ENCODE data around the gene CAPN10.

CAPN10 gene

GRCh38 chr2:240585101-240585500 is 1.4 kb upstream of the CAPN10 start:
- TF ChIP-seq CTCF (IDR thresholded peaks at IDR 0.05; ENCODE audit: low read depth, low read length, missing control alignments) = no peak
- peak overlapping the region; percentile 65 for H3K4me3 ChIP-seq (ENCODE audit: low read depth, low read length)
- in situ Hi-C loops (cut with HindIII; ENCODE audit: low sequenced_read_pairs) = no loop called here
- no peak for DNase-seq (ENCODE audit: low read depth)

GRCh38 chr2:240585681-240586197 is 795 bp upstream of the CAPN10 start:
- in situ Hi-C loops (cut with HindIII; ENCODE audit: low sequenced_read_pairs) = no loop called here
- no peak for DNase-seq (ENCODE audit: low read depth)
- no peak for TF ChIP-seq CTCF (IDR thresholded peaks at IDR 0.05; ENCODE audit: low read depth, low read length, missing control alignments)
- peak overlapping the region; percentile 65 for H3K4me3 ChIP-seq (ENCODE audit: low read depth, low read length)

GRCh38 chr2:240586919-240587800 is 626 bp downstream of the CAPN10 start:
- peak overlapping the region; percentile 65 for H3K4me3 ChIP-seq (ENCODE audit: low read depth, low read length)
- in situ Hi-C loops (cut with HindIII; ENCODE audit: low sequenced_read_pairs) = no loop called here
- no peak for TF ChIP-seq CTCF (IDR thresholded peaks at IDR 0.05; ENCODE audit: low read depth, low read length, missing control alignments)
- DNase-seq (ENCODE audit: low read depth) = no peak

- TF ChIP-seq CTCF (IDR thresholded peaks at IDR 0.05; ENCODE audit: low read depth, low read length, missing control alignments) = no peak
- in situ Hi-C loops (cut with HindIII; ENCODE audit: low sequenced_read_pairs) = no loop called here
- DNase-seq (ENCODE audit: low read depth) = no peak
- H3K4me3 ChIP-seq (ENCODE audit: low read depth, low read length) = peak overlapping the region; percentile 65
These were observed 1.6 kb downstream of the CAPN10 start for GRCh38 chr2:240588006-240588655.

- no peak overlapping the region for H3K4me3 ChIP-seq (ENCODE audit: low read depth, low read length)
- in situ Hi-C loops (cut with HindIII; ENCODE audit: low sequenced_read_pairs) = no loop called here
- TF ChIP-seq CTCF (IDR thresholded peaks at IDR 0.05; ENCODE audit: low read depth, low read length, missing control alignments) = no peak
- no peak for DNase-seq (ENCODE audit: low read depth)
These were observed 2.1 kb downstream of the CAPN10 start for GRCh38 chr2:240588669-240589068.

GRCh38 chr2:240589375-240589774 is 2.8 kb downstream of the CAPN10 start:
- no peak for TF ChIP-seq CTCF (IDR thresholded peaks at IDR 0.05; ENCODE audit: low read depth, low read length, missing control alignments)
- H3K4me3 ChIP-seq (ENCODE audit: low read depth, low read length) = no peak overlapping the region
- no peak for DNase-seq (ENCODE audit: low read depth)
- in situ Hi-C loops (cut with HindIII; ENCODE audit: low sequenced_read_pairs) = no loop called here

Measured in astrocyte of the cerebellum (primary cell).